ENCODE results near the gene ZNF738. TPM values are rescaled to one million over a fixed set of nuclear protein-coding genes. Genes with fewer than 3 reads are reported as not detected.
A peak's percentile ranks its signal among the peaks of the same experiment; 100 is the strongest.

Gene ZNF738
- total RNA-seq, 1 donor from 2014 or later: 1.5 TPM

GRCh38 chr19:21396893-21397572 is 38.2 kb downstream of the ZNF738 start, which contains the start of gene ZNF493:
ZNF493 (plus strand) TSS chr19:21397133; CDS start chr19:21397238, 105 bp downstream.
- intact Hi-C loops (cut with DNase I): loop anchor here (2.0 to 10.0 kb wide), 7 partner anchors 40 to 458 kb away; partner anchors contain the start of genes ZNF100, ZNF429, ZNF431 and ZNF708
- Histone ChIP-seq H3K27me3 (no peaks in the 10 kb centered on the region), H3K9me3 (no peaks in the 10 kb centered on the region), H3K27ac (peak within 1 kb of the TSS; percentile 74 to 79), H3K4me3 (peak within 1 kb of the TSS; percentile 84 to 85), H3K36me3 (peaks cover 0 to 2% of the 10 kb centered on the region in 2 donors), H3K4me1 (peaks cover 3 to 10% of the 10 kb centered on the region in 2 donors)
- TF ChIP-seq, protein P1, sequence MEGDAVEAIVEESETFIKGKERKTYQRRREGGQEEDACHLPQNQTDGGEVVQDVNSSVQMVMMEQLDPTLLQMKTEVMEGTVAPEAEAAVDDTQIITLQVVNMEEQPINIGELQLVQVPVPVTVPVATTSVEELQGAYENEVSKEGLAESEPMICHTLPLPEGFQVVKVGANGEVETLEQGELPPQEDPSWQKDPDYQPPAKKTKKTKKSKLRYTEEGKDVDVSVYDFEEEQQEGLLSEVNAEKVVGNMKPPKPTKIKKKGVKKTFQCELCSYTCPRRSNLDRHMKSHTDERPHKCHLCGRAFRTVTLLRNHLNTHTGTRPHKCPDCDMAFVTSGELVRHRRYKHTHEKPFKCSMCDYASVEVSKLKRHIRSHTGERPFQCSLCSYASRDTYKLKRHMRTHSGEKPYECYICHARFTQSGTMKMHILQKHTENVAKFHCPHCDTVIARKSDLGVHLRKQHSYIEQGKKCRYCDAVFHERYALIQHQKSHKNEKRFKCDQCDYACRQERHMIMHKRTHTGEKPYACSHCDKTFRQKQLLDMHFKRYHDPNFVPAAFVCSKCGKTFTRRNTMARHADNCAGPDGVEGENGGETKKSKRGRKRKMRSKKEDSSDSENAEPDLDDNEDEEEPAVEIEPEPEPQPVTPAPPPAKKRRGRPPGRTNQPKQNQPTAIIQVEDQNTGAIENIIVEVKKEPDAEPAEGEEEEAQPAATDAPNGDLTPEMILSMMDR (IDR thresholded peaks at IDR 0.05): no peak
- peak; percentile 90 to 97 for DNase-seq (ENCODE audit: low spot score in 2 of 2)

- intact Hi-C loops (cut with DNase I): loop anchor here (5.0 to 10.0 kb wide), 6 partner anchors 38 to 456 kb away; partner anchors contain the start of genes ZNF100, ZNF429, ZNF431 and ZNF738
- H3K4me3 ChIP-seq: no peak overlapping the region
- H3K27ac ChIP-seq: no peak overlapping the region
- no peaks in the 10 kb centered on the region for H3K27me3 ChIP-seq
- peaks cover 0 to 10% of the 10 kb centered on the region in 2 donors for H3K36me3 ChIP-seq
- peaks cover 3 to 10% of the 10 kb centered on the region in 2 donors for H3K4me1 ChIP-seq
- no peaks in the 10 kb centered on the region for H3K9me3 ChIP-seq
- TF ChIP-seq, protein P1 (IDR thresholded peaks at IDR 0.05): no peak
- no peak for DNase-seq (ENCODE audit: low spot score in 2 of 2)
Observed at GRCh38 chr19:21398851-21399250, 40.1 kb downstream of the ZNF738 start.

- H3K9me3 ChIP-seq: no peaks in the 10 kb centered on the region
- intact Hi-C loops (cut with DNase I): no loop called here
- TF ChIP-seq, protein P1 (IDR thresholded peaks at IDR 0.05): no peak
- peaks cover 9 to 31% of the 10 kb centered on the region in 2 donors for H3K36me3 ChIP-seq
- no peak for DNase-seq (ENCODE audit: low spot score in 2 of 2)
- H3K27ac ChIP-seq: no peak overlapping the region
- H3K4me3 ChIP-seq: no peak overlapping the region
- peaks cover 3 to 10% of the 10 kb centered on the region in 2 donors for H3K4me1 ChIP-seq
- H3K27me3 ChIP-seq: no peaks in the 10 kb centered on the region
Observed at GRCh38 chr19:21402303-21402985, 43.6 kb downstream of the ZNF738 start.

DNA sequence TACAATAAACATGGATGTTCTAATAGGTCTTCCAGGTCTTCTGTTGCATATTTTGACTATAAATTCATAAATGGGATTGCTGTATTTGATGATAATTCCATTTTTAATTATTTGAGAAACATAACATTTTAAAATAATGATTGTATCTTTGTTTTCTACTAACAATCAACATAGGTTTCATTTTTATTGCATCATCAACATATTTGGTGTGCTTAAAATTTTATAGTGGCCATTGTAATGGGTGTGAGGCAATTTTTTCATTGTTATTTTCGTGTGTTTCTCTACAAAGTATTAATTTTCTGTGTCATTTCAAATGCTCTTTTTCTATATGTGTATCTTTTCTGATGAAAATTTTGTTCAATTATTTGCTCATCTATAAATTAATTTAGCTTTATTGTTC is 51.4 kb downstream of the ZNF738 start:
- H3K27ac ChIP-seq: no peak overlapping the region
- no peaks in the 10 kb centered on the region for H3K4me1 ChIP-seq
- no peak for DNase-seq (ENCODE audit: low spot score in 2 of 2)
- no peak overlapping the region for H3K4me3 ChIP-seq
- H3K9me3 ChIP-seq: peaks cover 0 to 15% of the 10 kb centered on the region in 2 donors
- H3K36me3 ChIP-seq: peaks cover 26 to 81% of the 10 kb centered on the region in 2 donors
- TF ChIP-seq, protein P1 (IDR thresholded peaks at IDR 0.05): no peak
- intact Hi-C loops (cut with DNase I): no loop called here
- H3K27me3 ChIP-seq: no peaks in the 10 kb centered on the region

DNA sequence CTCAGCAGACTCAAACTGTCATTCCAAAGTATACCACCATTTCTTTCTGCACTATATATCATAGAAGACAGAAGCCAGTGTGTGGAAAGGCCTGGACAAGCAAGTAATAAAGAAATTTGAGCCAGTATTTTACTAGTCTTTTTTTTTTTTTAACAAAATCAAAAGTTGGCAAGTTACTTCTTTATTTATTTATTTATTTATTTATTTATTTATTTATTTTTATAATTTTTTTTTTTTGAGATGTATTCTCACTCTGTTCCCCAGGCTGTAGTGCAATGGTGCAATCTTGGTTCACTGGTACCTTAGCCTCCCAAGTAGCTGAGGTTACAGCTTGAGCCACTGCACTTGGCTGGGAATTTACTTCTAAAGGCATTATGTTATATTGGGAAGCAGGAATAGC is 63.4 kb downstream of the ZNF738 start:
- intact Hi-C loops (cut with DNase I): no loop called here
- Histone ChIP-seq H3K27me3 (no peaks in the 10 kb centered on the region), H3K27ac (no peak overlapping the region), H3K4me1 (no peaks in the 10 kb centered on the region), H3K9me3 (peaks cover 52 to 95% of the 10 kb centered on the region in 2 donors), H3K36me3 (peaks cover 9 to 39% of the 10 kb centered on the region in 2 donors), H3K4me3 (no peak overlapping the region)
- no peak for DNase-seq (ENCODE audit: low spot score in 2 of 2)
- TF ChIP-seq, protein P1 (IDR thresholded peaks at IDR 0.05): no peak

Data from ascending aorta (tissue), 2 donors.